ENCODE results near the gene KCNG2. TPM values are rescaled to one million over a fixed set of nuclear protein-coding genes. Genes with fewer than 3 reads are reported as not detected.

Gene KCNG2
- total and polyA plus RNA-seq, 2 of the 4 experiments (the other 2 are of a cell fraction): not detected

GRCh38 chr18:79940126-79940813 lies 142.5 kb downstream of the KCNG2 start:
- Histone ChIP-seq H3K4ac (ENCODE audit: low read depth, low read length) (no peak overlapping the region), H3K4me2 (ENCODE audit: low read depth, low read length) (no peak overlapping the region), H3K4me3 (ENCODE audit: insufficient read depth, low read depth, low read length) (no peak overlapping the region), H3K9ac (ENCODE audit: low read depth, low read length) (no peak overlapping the region), H3K27ac (ENCODE audit: insufficient read depth, low read length) (no peak overlapping the region), H2AK5ac (ENCODE audit: low read depth, low read length) (no peak overlapping the region), H4K20me1 (ENCODE audit: insufficient read depth, low read length) (peaks cover 68% of the 10 kb centered on the region), H2BK5ac (ENCODE audit: low read depth, low read length, poor library complexity, severe bottlenecking) (no peak overlapping the region), H3K56ac (ENCODE audit: extremely low read depth, insufficient read depth, low read length) (no peak overlapping the region), H3K14ac (replicated peaks; ENCODE audit: low read depth, low read length) (no peak overlapping the region), H4K8ac (ENCODE audit: low read depth in 2 of 2, low read length in 2 of 2) (no peak overlapping the region), H2BK15ac (ENCODE audit: low read depth, low read length) (no peak overlapping the region), H3K79me1 (ENCODE audit: low read depth in 1 of 2, low read length in 2 of 2) (peaks cover 23 to 86% of the 10 kb centered on the region in 2 experiments), H3K27me3 (ENCODE audit: control insufficient read depth, insufficient read depth, low read length) (no peaks in the 10 kb centered on the region), H2AK9ac (replicated peaks; ENCODE audit: low read depth, low read length, poor library complexity) (peak overlapping the region; percentile 13), H4K91ac (ENCODE audit: insufficient read depth, low read depth, low read length) (no peak overlapping the region), H3K9me1 (ENCODE audit: insufficient read depth, low read length) (peaks cover 5% of the 10 kb centered on the region), H3K36me3 (ENCODE audit: control insufficient read depth, insufficient read depth, low read length) (peaks cover 55% of the 10 kb centered on the region), H2BK20ac (ENCODE audit: low read depth, low read length) (no peak overlapping the region), H4K5ac (ENCODE audit: low read depth, low read length) (no peak overlapping the region), H3K23ac (ENCODE audit: low read depth, low read length) (no peak overlapping the region), H3K4me1 (ENCODE audit: control insufficient read depth, insufficient read depth, low read length) (peaks cover 2% of the 10 kb centered on the region; the same call in 1 of the 2 replicates), H3K9me3 (ENCODE audit: control insufficient read depth, insufficient read depth, low read length) (peaks cover 2% of the 10 kb centered on the region; the same call in 1 of the 2 replicates), H3K18ac (ENCODE audit: low read depth, low read length) (no peak overlapping the region), H2AFZ (replicated peaks; ENCODE audit: low read length, poor library complexity) (no peak overlapping the region), H2BK120ac (ENCODE audit: low read depth, low read length) (no peak overlapping the region)
- ChIA-PET POLR2A (ENCODE audit: unreplicated experiment) (no interaction called here), CTCF (no interaction called here)
- ATAC-seq (ENCODE audit: low read depth) (no peak), DNase-seq (no peak)
- dilution Hi-C loops (cut with HindIII; ENCODE audit: low sequenced_read_pairs, unreplicated experiment): no loop called here
- BruUV-seq (replicated peaks): no TSS peak
- intact Hi-C loops (cut with micrococcal nuclease): no loop called here
- WGBS, 2 experiments (ENCODE audit: extremely low coverage in 2 of 2, insufficient read length in 1 of 2): 100% methylated on average over 6 of the region's 18 CpGs; no CpG with 5 or more reads in 1 of the 2 experiments
- TF ChIP-seq BHLHE40 (IDR thresholded peaks at IDR 0.05; ENCODE audit: low read depth, low read length) (no peak), CEBPB (IDR thresholded peaks at IDR 0.05; ENCODE audit: low read depth, low read length) (no peak), MAFK (IDR thresholded peaks at IDR 0.05; ENCODE audit: low read depth, low read length) (no peak)
- in situ Hi-C loops (cut with MboI; ENCODE audit: low sequenced_read_pairs): no loop called here

Data from IMR-90 (cell line).